Skeletal muscle satellite cell (primary cell): ENCODE results near the gene FBXO15.

Experiments
- H3K27me3 ChIP-seq: 2 replicates; pipeline ENCODE4 v1.7.0; 2013; ENCODE audit warnings: low read length; ENCODE audit not compliant: control insufficient read depth, insufficient read depth
- H3K36me3 ChIP-seq: 2 replicates; pipeline ENCODE4 v1.7.0; 2013; ENCODE audit warnings: mild to moderate bottlenecking, control low read depth, low read length; ENCODE audit not compliant: insufficient read depth
- H3K4me1 ChIP-seq: 2 replicates; pipeline ENCODE4 v1.7.0; 2013; ENCODE audit warnings: low read length; ENCODE audit not compliant: control insufficient read depth, insufficient read depth
- H3K4me2 ChIP-seq: 2 replicates; pipeline ENCODE4 v1.7.0; 2013; ENCODE audit warnings: mild to moderate bottlenecking, low read length
- H3K4me3 ChIP-seq: 2 replicates; pipeline ENCODE4 v1.7.0; 2013; ENCODE audit warnings: low read length
- H3K9ac ChIP-seq: 2 replicates; pipeline ENCODE4 v1.7.0; 2013; ENCODE audit warnings: mild to moderate bottlenecking, low read depth, low read length, moderate library complexity
- H3K9me3 ChIP-seq: replicated peaks from 2 replicates; pipeline ENCODE4 v1.7.0; 2013; ENCODE audit warnings: mild to moderate bottlenecking, control low read depth, low read length

The FBXO15 gene

GRCh38 chr18:74178884-74179283, 31.2 kb upstream of the FBXO15 start:
- Histone ChIP-seq H3K4me3 (no peak overlapping the region), H3K36me3 (no peaks in the 10 kb centered on the region), H3K9me3 (no peaks in the 10 kb centered on the region), H3K4me2 (no peak overlapping the region), H3K27me3 (peaks cover 56% of the 10 kb centered on the region), H3K9ac (no peak overlapping the region), H3K4me1 (no peaks in the 10 kb centered on the region)

- Histone ChIP-seq H3K4me2 (no peak overlapping the region), H3K9ac (no peak overlapping the region), H3K27me3 (peaks cover 53% of the 10 kb centered on the region), H3K9me3 (no peaks in the 10 kb centered on the region), H3K4me3 (no peak overlapping the region), H3K36me3 (no peaks in the 10 kb centered on the region), H3K4me1 (no peaks in the 10 kb centered on the region)
These were observed 28.0 kb upstream of the FBXO15 start for GRCh38 chr18:74175658-74176057.

GRCh38 chr18:74173434-74173750, 25.8 kb upstream of the FBXO15 start:
- no peak overlapping the region for H3K4me3 ChIP-seq
- no peaks in the 10 kb centered on the region for H3K4me1 ChIP-seq
- peaks cover 46% of the 10 kb centered on the region for H3K27me3 ChIP-seq
- H3K9ac ChIP-seq = no peak overlapping the region
- H3K9me3 ChIP-seq = no peaks in the 10 kb centered on the region
- no peak overlapping the region for H3K4me2 ChIP-seq
- H3K36me3 ChIP-seq = no peaks in the 10 kb centered on the region

GRCh38 chr18:74172697-74173433, 25.2 kb upstream of the FBXO15 start:
- H3K9ac ChIP-seq = no peak overlapping the region
- H3K4me1 ChIP-seq = no peaks in the 10 kb centered on the region
- no peaks in the 10 kb centered on the region for H3K36me3 ChIP-seq
- H3K27me3 ChIP-seq = peaks cover 43% of the 10 kb centered on the region
- H3K4me2 ChIP-seq = no peak overlapping the region
- H3K9me3 ChIP-seq = no peaks in the 10 kb centered on the region
- no peak overlapping the region for H3K4me3 ChIP-seq

GRCh38 chr18:74171910-74172606, 24.4 kb upstream of the FBXO15 start:
- H3K9ac ChIP-seq = no peak overlapping the region
- no peak overlapping the region for H3K4me3 ChIP-seq
- H3K36me3 ChIP-seq = no peaks in the 10 kb centered on the region
- H3K4me2 ChIP-seq = no peak overlapping the region
- H3K4me1 ChIP-seq = no peaks in the 10 kb centered on the region
- no peaks in the 10 kb centered on the region for H3K9me3 ChIP-seq
- H3K27me3 ChIP-seq = peaks cover 36% of the 10 kb centered on the region

- Histone ChIP-seq H3K4me2 (no peak overlapping the region), H3K4me1 (no peaks in the 10 kb centered on the region), H3K9ac (no peak overlapping the region), H3K27me3 (peaks cover 7% of the 10 kb centered on the region), H3K9me3 (no peaks in the 10 kb centered on the region), H3K36me3 (peaks cover 3% of the 10 kb centered on the region), H3K4me3 (no peak overlapping the region)
These were observed 18.8 kb upstream of the FBXO15 start for GRCh38 chr18:74166386-74166785.

GRCh38 chr18:74163019-74163660, 15.5 kb upstream of the FBXO15 start:
- H3K4me3 ChIP-seq = no peak overlapping the region

GRCh38 chr18:74155276-74155675, 7.6 kb upstream of the FBXO15 start:
- Histone ChIP-seq H3K4me2 (no peak overlapping the region), H3K9me3 (no peaks in the 10 kb centered on the region), H3K4me3 (no peak overlapping the region), H3K9ac (no peak overlapping the region), H3K4me1 (no peaks in the 10 kb centered on the region), H3K27me3 (no peaks in the 10 kb centered on the region), H3K36me3 (peaks cover 43% of the 10 kb centered on the region)

More at GRCh38 chr18:74163019-74163660, 15.5 kb upstream of the FBXO15 start:
- Histone ChIP-seq H3K4me1 (no peaks in the 10 kb centered on the region), H3K36me3 (peaks cover 28% of the 10 kb centered on the region), H3K4me2 (no peak overlapping the region), H3K9ac (no peak overlapping the region), H3K27me3 (no peaks in the 10 kb centered on the region), H3K9me3 (no peaks in the 10 kb centered on the region)

- Histone ChIP-seq H3K9ac (no peak overlapping the region), H3K27me3 (no peaks in the 10 kb centered on the region), H3K9me3 (no peaks in the 10 kb centered on the region), H3K4me3 (no peak overlapping the region), H3K4me2 (no peak overlapping the region), H3K36me3 (peaks cover 40% of the 10 kb centered on the region), H3K4me1 (peaks cover 3% of the 10 kb centered on the region)
These were observed 7.1 kb upstream of the FBXO15 start for GRCh38 chr18:74154716-74155115.

- no peaks in the 10 kb centered on the region for H3K9me3 ChIP-seq
- no peak overlapping the region for H3K4me2 ChIP-seq
- no peak overlapping the region for H3K4me3 ChIP-seq
- H3K27me3 ChIP-seq = no peaks in the 10 kb centered on the region
- no peak overlapping the region for H3K9ac ChIP-seq
- H3K36me3 ChIP-seq = peaks cover 33% of the 10 kb centered on the region
- peaks cover 8% of the 10 kb centered on the region for H3K4me1 ChIP-seq
These were observed 6.2 kb upstream of the FBXO15 start for GRCh38 chr18:74153793-74154192.

- Histone ChIP-seq H3K4me3 (no peak overlapping the region), H3K9me3 (no peaks in the 10 kb centered on the region), H3K4me1 (peaks cover 8% of the 10 kb centered on the region), H3K4me2 (no peak overlapping the region), H3K36me3 (peaks cover 28% of the 10 kb centered on the region), H3K27me3 (no peaks in the 10 kb centered on the region), H3K9ac (no peak overlapping the region)
These were observed 5.7 kb upstream of the FBXO15 start for GRCh38 chr18:74153377-74153776.
